Measurements from ENCODE around the gene KIF1A. TPM values are rescaled to one million over a fixed set of nuclear protein-coding genes. Genes with fewer than 3 reads are reported as not detected.

The KIF1A gene
- total and polyA plus RNA-seq, 10 of the 15 experiments (the other 5 are each of a cell fraction or from before 2014, with no cell fraction given), result 0.04 to 0.95 (median 0.06) TPM; not detected in 5

GRCh38 chr2:240814280-240814679, 5.7 kb downstream of the KIF1A start (continued):
- no peak for TF ChIP-seq ZBTB40 (IDR thresholded peaks at IDR 0.05; ENCODE audit: borderline replicate concordance)

DNA sequence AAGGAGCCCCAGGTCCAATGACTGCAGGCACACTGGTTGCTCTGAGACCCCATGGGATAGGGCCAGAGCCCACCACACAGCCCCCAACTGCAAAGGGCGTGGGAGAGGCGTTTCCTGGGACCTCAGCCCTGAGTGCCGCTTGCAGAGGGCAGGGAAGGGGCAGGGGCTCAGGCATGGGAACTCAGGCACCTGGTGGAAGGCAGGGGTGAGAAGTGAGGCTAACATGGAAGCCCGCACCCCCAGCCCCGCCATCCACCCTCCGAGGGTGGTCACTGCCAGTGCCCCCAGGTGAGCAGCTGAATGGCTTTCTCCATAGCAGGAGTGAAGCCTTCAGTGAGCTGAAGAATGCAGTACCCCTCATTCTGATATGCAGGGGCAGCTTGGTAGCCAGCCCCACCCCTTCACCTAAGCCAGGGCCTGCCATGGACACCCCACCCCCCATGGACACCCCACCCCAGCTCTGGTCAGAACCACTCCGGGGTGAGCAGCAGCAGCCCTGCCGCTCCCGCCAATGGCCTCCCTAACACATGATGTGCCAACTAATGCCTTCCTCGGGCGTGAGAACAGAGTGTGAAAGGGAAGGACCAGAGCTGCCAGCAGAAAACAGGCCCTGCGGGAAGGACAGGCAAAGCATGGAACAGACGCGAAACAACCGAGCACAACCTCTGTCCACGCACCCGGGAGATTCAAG, 6.6 kb downstream of the KIF1A start:
- Histone ChIP-seq H2AFZ (ENCODE audit: control insufficient read depth, low read depth, low read length) (no peak overlapping the region), H3K9ac (ENCODE audit: control insufficient read depth, insufficient read depth, low read length) (no peak overlapping the region), H3K9me3 (replicated peaks; ENCODE audit: control insufficient read depth, insufficient read depth, low read length) (peaks cover 5% of the 10 kb centered on the region; the same call in 1 of the 3 replicates), H3K27ac (ENCODE audit: control insufficient read depth, insufficient read depth) (no peak overlapping the region), H3K36me3 (ENCODE audit: control insufficient read depth in 2 of 2, insufficient read depth in 2 of 2, low read length in 1 of 2) (no peaks in the 10 kb centered on the region), H3K27me3 (replicated peaks in 1 of 2; ENCODE audit: control insufficient read depth in 2 of 2, insufficient read depth in 2 of 2, low read length in 1 of 2) (peaks cover 0 to 2% of the 10 kb centered on the region in 2 experiments; a peak in 3 of 4 replicates), H3K4me3 (no peak overlapping the region), H3K79me2 (ENCODE audit: control insufficient read depth, insufficient read depth, low read length) (no peaks in the 10 kb centered on the region), H3K4me2 (ENCODE audit: control insufficient read depth, insufficient read depth) (no peak overlapping the region), H3K4me1 (ENCODE audit: control insufficient read depth, insufficient read depth, low read length) (no peaks in the 10 kb centered on the region), H4K20me1 (ENCODE audit: control insufficient read depth, insufficient read depth) (no peaks in the 10 kb centered on the region)
- FAIRE-seq (no peak), DNase-seq (ENCODE audit: low read depth, low spot score) (no peak), ATAC-seq (no peak)
- TF ChIP-seq SMAD1 (IDR thresholded peaks at IDR 0.05; ENCODE audit: low read depth, partially characterized antibody), result no peak
- intact Hi-C loops (cut with micrococcal nuclease; ENCODE audit: unreplicated experiment), result no loop called here
- BruUV-seq (replicated peaks), result no TSS peak
- CTCF ChIA-PET, result no interaction called here
- in situ Hi-C loops (cut with MboI), result no loop called here
- SMC1A ChIA-PET (ENCODE audit: uncharacterized antibody, unreplicated experiment), result no interaction called here
- WGBS (ENCODE audit: insufficient coverage, insufficient replicate concordance, low lambda C conversion rate, missing lambda C conversion rate), result 69% methylated on average over 17 of the region's 17 CpGs
- POLR2A ChIA-PET, result no interaction called here
- RAD21 ChIA-PET (ENCODE audit: unreplicated experiment), result no interaction called here
